GM13977 (cell line): ENCODE data around the gene SLC39A2.

ENCODE experiments used
- DNase-seq: peaks from one replicate; pipeline ENCODE4 v3.0.0; 2012; ENCODE audit warnings: low spot score
- CTCF ChIP-seq: IDR thresholded peaks from 2 replicates; pipeline ENCODE4 v1.5.1; 2012; ENCODE audit warnings: mild to moderate bottlenecking, control low read depth; ENCODE audit not compliant: insufficient read depth; ENCODE audit errors: extremely low read depth, missing control alignments
- in situ Hi-C: fragments of 300-500 bp; cut with MboI; formaldehyde crosslinking; loops from one replicate; pipeline ENCODE4 v1.12.0; 2022; ENCODE audit warnings: low sequenced_read_pairs, low pct_unique_long_range_greater_than_20kb, mixed read lengths, inconsistent platforms; ENCODE audit not compliant: unreplicated experiment

The SLC39A2 gene

DNA sequence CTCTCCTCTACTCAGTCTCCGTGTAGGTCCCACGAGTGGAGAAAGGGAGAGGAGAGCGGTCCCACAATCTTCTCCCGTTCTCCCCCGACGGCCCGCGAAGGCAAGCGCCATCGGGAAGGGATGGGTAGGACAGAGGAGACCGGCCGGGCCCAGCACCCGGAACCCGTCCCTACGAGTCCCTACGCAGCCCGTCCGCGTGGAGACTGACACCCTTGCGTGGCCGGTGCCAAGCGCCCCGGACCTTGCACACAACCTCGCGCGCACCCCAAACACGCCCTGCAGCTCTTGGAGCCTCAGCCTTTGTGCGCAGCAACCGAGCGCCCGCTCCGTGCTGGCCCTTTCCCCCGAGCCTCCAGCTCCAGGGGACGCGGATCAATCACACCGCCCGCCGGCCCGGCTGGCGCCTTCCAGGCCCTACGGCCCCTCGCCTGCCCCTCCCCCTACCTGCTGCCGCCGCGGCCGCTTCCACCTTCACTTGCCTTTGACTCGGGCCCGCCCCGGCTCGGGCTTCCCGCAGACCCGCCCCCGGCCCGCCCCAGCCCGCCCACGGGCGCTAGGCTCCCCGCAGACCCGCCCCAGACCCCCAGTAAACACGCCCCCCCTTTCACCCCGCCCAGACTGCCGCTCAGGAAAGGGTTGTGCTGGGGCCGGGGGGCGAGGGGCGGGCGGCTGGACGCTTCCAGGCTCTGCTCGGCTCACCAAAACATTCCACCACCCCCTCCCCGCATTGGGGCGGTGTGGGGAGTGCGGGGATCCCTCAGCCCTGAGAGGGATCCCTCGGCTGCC is 25.7 kb downstream of the SLC39A2 start, which contains the start of gene NDRG2:
TSS of gene NDRG2 (minus strand) at position 477 of the 786 bp plus-strand sequence. CDS start 1,746 bp downstream, outside the sequence.
- peak; percentile 83 for DNase-seq
- no peak for TF ChIP-seq CTCF
- in situ Hi-C loops: no loop called here

- no peak for DNase-seq
- TF ChIP-seq CTCF: no peak
- in situ Hi-C loops: no loop called here
These were observed 26.5 kb downstream of the SLC39A2 start for GRCh38 chr14:21025371-21026273.

GRCh38 chr14:21026274-21026987 is 27.3 kb downstream of the SLC39A2 start:
- TF ChIP-seq CTCF: no peak
- no peak for DNase-seq
- in situ Hi-C loops: no loop called here

GRCh38 chr14:21026988-21027315 is 27.9 kb downstream of the SLC39A2 start:
- DNase-seq: no peak
- TF ChIP-seq CTCF: no peak
- in situ Hi-C loops: no loop called here

- in situ Hi-C loops: no loop called here
- TF ChIP-seq CTCF: no peak
- no peak for DNase-seq
These were observed 30.8 kb downstream of the SLC39A2 start, which contains the start of gene TPPP2 for GRCh38 chr14:21029917-21030316. Gene TPPP2, plus strand, starts transcription at chr14:21030217. Its CDS starts 365 bp downstream, at chr14:21030582.

GRCh38 chr14:21030531-21030930 is 31.4 kb downstream of the SLC39A2 start:
- in situ Hi-C loops: no loop called here
- DNase-seq: no peak
- TF ChIP-seq CTCF: no peak
